Hepatocyte (in vitro differentiated cells): ENCODE measurements around the gene MYCBPAP.

ENCODE experiments used
- CTCF ChIP-seq: fragments of 200-600 bp; sonication (generic); IDR thresholded peaks from 2 replicates; pipeline ENCODE4 v1.5.1; 2016; ENCODE audit warnings: antibody characterized with exemption, mild to moderate bottlenecking; ENCODE audit not compliant: poor library complexity
- EZH2 ChIP-seq: fragments of 200-600 bp; sonication (generic); IDR thresholded peaks from 2 replicates; pipeline ENCODE4 v1.6.1; 2016; ENCODE audit warnings: antibody characterized with exemption, mild to moderate bottlenecking, borderline replicate concordance
- EZH2phosphoT487 ChIP-seq: fragments of 200-600 bp; sonication (generic); IDR thresholded peaks from one replicate; pipeline ENCODE4 v1.6.1; 2018; ENCODE audit warnings: antibody characterized with exemption, mild to moderate bottlenecking, low read depth, moderate library complexity; ENCODE audit not compliant: unreplicated experiment, severe bottlenecking

- TF ChIP-seq CTCF (no peak), EZH2 (no peak), EZH2phosphoT487 (no peak)
Measured at GRCh38 chr17:50518384-50519023, 10.3 kb downstream of the MYCBPAP start.
